CD4-positive, alpha-beta T cell (primary cell): ENCODE data around the gene HOXA13. TPM values are rescaled to one million over a fixed set of nuclear protein-coding genes. Genes with fewer than 3 reads are reported as not detected.

Experiments used
- ATAC-seq: fragments of 200-7000 bp; cut with Tn5 transposase; one replicate; pipeline ENCODE4 v1.10.0; 2022; ENCODE audit warnings: mild to moderate bottlenecking; ENCODE audit not compliant: poor library complexity
- CTCF ChIA-PET: fragments of 350-600 bp; sonication (Branson Sonifier 250); formaldehyde crosslinking; loops from one replicate; lab custom pipeline; 2021; ENCODE audit warnings: antibody characterized with exemption, inconsistent platforms; lab: Charles Lee
- POLR2A ChIA-PET: fragments of 350-600 bp; sonication (Branson Sonifier 250); formaldehyde crosslinking; loops from one replicate; lab custom pipeline; 2021; ENCODE audit warnings: antibody characterized with exemption, inconsistent platforms; lab: Charles Lee
- DNase-seq, 14 experiments: peaks; one replicate each; pipeline ENCODE4 v3.0.0-alpha.2; 2013 to 2020; ENCODE audit warnings: mixed read lengths in 2 of 14
- H3K27ac ChIP-seq, 2 donors: one replicate each; pipeline versions ENCODE4 v1.5.1 to v1.7.0; 2013; ENCODE audit warnings: low read length in 2 of 2, low read depth in 1 of 2, mild to moderate bottlenecking in 1 of 2
- H3K27me3 ChIP-seq, 2 experiments: 1 replicate in 1 of 2; 2 replicates in 1 of 2; pipeline versions ENCODE4 v1.6.1 to v1.7.0; 2013; ENCODE audit warnings: low read length in 2 of 2, control low read depth in 1 of 2, mild to moderate bottlenecking in 1 of 2, moderate library complexity in 1 of 2; ENCODE audit not compliant: insufficient read depth in 2 of 2, control insufficient read depth in 1 of 2
- H3K36me3 ChIP-seq: one replicate; pipeline ENCODE4 v1.6.1; 2013; ENCODE audit warnings: low read length, control low read depth; ENCODE audit not compliant: insufficient read depth
- H3K4me1 ChIP-seq: one replicate; pipeline ENCODE4 v1.6.1; 2013; ENCODE audit warnings: low read length, control low read depth; ENCODE audit not compliant: insufficient read depth
- H3K4me3 ChIP-seq: one replicate; pipeline ENCODE4 v1.5.1; 2013; ENCODE audit warnings: mild to moderate bottlenecking, low read length, moderate library complexity
- H3K9me3 ChIP-seq, 2 experiments: 1 replicate in 1 of 2; 2 replicates in 1 of 2; pipeline versions ENCODE4 v1.6.1 to v1.7.0; 2013; ENCODE audit warnings: low read length in 2 of 2, mild to moderate bottlenecking in 2 of 2, control low read depth in 1 of 2, moderate library complexity in 1 of 2; ENCODE audit not compliant: control insufficient read depth in 1 of 2, insufficient read depth in 1 of 2
- H3K27ac Mint-ChIP-seq: one replicate; pipeline ENCODE4 v1.8.0; 2020; ENCODE audit warnings: mixed read lengths
- H3K27me3 Mint-ChIP-seq: one replicate; pipeline ENCODE4 v1.8.0; 2021; ENCODE audit warnings: mixed read lengths
- H3K36me3 Mint-ChIP-seq: one replicate; pipeline ENCODE4 v1.8.0; 2021; ENCODE audit warnings: low read depth, mixed read lengths
- H3K4me1 Mint-ChIP-seq: one replicate; pipeline ENCODE4 v1.8.0; 2021; ENCODE audit warnings: low read depth, mixed read lengths
- H3K4me3 Mint-ChIP-seq: one replicate; pipeline ENCODE4 v1.8.0; 2020; ENCODE audit warnings: mild to moderate bottlenecking, mixed read lengths
- H3K9me3 Mint-ChIP-seq: one replicate; pipeline ENCODE4 v1.8.0; 2020; ENCODE audit warnings: mixed read lengths
- intact Hi-C, 2 experiments: fragments of 100-400 bp; cut with DNase I in 1 of 2; cut with micrococcal nuclease in 1 of 2; formaldehyde crosslinking; loops; one replicate each; pipeline versions ENCODE4 v1.15.1 to v1.9.0; 2023 to 2025; cut with DNase I, micrococcal nuclease
- total RNA-seq, 174 experiments: library from RNA in 2 of 174; stranded (reverse) in 2 of 174; gene quantifications; one replicate each; pipeline ENCODE4 v1.2.3 and lab custom pipeline; 2021 to 2026
- TF ChIP-seq, protein P1 (sequence below): fragments of 200-600 bp; IDR thresholded peaks from one replicate; pipeline ENCODE4 v1.8.0; 2022; ENCODE audit warnings: antibody characterized with exemption, mild to moderate bottlenecking

HOXA13 gene
- total RNA-seq, 2 experiments from 2014 or later, result not detected

DNA sequence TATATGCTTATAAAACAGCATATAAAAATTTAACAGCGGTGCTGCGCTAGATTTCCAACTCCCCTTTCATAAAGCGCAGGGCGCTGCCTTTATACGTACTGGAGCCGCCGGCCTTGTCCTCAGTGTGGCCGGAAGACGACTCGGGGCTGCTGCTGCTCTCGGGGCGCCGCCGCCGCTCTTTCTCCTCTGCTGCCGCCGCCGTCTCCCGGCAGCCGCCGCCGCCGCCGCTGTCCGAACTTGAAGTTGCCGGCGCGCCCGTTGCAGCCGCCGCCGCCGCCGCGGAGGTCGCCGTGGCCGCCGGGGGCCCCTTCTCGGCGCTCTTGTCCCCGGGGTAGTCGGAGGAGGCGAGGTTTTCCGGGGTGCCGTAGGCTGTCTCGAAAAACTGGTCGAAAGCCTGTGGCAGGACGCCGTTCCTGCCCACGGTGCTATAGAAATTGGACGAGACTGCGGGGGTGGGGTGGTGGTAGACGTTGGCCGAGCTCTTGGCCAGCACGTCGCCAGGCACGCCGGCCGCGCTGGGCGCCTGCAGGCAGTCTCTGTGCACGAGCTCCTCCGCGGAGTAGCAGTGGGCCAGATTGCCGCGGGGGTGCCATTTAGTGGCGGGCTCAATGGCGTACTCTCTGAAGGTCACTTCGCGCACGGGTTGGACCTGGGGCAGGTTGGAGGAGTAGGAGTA is 15.4 kb downstream of the HOXA13 start:
- Histone ChIP-seq H3K4me1 (peaks cover 65% of the 10 kb centered on the region), H3K27me3 (peaks cover 89 to 95% of the 10 kb centered on the region in 2 experiments), H3K4me3 (peak overlapping the region; percentile 40), H3K9me3 (peaks cover 0 to 73% of the 10 kb centered on the region in 2 experiments), H3K36me3 (no peaks in the 10 kb centered on the region), H3K27ac (no peak overlapping the region)
- DNase-seq (peak in 5 of 14 experiments; percentile 19 to 65 (median 36)), ATAC-seq (peak; percentile 2)
- Mint-ChIP-seq H3K27ac (peak overlapping the region; percentile 81), H3K4me1 (peaks cover 59% of the 10 kb centered on the region), H3K4me3 (peak overlapping the region; percentile 82), H3K36me3 (no peaks in the 10 kb centered on the region), H3K9me3 (no peaks in the 10 kb centered on the region), H3K27me3 (peaks cover 96% of the 10 kb centered on the region)
- intact Hi-C loops, result loop anchor here (2.0 to 5.0 kb wide), 3 partner anchors 14 to 1327 kb away; partner anchors contain the start of gene HOXA3 (in 1 of the 2)
- TF ChIP-seq, protein P1, sequence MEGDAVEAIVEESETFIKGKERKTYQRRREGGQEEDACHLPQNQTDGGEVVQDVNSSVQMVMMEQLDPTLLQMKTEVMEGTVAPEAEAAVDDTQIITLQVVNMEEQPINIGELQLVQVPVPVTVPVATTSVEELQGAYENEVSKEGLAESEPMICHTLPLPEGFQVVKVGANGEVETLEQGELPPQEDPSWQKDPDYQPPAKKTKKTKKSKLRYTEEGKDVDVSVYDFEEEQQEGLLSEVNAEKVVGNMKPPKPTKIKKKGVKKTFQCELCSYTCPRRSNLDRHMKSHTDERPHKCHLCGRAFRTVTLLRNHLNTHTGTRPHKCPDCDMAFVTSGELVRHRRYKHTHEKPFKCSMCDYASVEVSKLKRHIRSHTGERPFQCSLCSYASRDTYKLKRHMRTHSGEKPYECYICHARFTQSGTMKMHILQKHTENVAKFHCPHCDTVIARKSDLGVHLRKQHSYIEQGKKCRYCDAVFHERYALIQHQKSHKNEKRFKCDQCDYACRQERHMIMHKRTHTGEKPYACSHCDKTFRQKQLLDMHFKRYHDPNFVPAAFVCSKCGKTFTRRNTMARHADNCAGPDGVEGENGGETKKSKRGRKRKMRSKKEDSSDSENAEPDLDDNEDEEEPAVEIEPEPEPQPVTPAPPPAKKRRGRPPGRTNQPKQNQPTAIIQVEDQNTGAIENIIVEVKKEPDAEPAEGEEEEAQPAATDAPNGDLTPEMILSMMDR, result no peak
- POLR2A ChIA-PET, result interaction anchor here (0.6 to 3.5 kb wide), 5 partner anchors 8 to 1260 kb away, joined by 3 to 14 read pairs (median 3); no protein-coding TSS in a partner anchor
- CTCF ChIA-PET, result interaction anchor here (0.7 to 3.8 kb wide), 4 partner anchors 12 to 1333 kb away, joined by 3 to 14 read pairs (median 4); no protein-coding TSS in a partner anchor

DNA sequence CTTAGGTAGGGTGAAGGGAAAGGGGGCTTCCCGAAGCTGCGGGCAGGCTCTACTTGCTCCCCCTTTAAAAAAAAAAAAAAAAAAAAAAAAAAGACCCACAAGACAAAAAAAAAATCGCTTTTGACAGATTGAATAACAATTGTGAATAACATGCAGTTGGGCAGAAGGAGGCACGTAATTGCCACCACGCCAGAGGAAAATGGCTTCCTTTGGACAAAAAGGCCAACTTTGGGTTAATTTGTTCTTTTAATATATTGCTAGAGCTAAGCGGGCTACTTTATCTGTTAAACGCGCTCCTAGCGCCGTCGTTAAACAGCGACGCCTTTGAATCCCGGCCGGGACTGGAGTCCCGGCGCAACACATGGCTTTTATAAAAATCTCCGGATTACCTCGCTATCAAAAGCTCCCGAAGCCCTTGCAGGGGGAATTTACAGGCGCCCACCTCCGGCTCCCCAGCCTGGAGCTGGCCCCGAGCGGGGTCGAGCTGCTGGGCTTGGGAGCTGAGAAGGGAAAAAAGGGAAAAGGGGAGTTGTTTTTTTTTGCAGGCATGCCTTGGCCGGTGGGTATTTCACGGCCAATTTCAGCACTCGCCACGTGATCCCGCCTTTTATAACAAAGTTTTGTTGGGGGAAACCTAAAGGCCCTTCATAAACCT is 16.1 kb downstream of the HOXA13 start:
- Mint-ChIP-seq H3K27ac (peak overlapping the region; percentile 58), H3K9me3 (no peaks in the 10 kb centered on the region), H3K4me1 (peaks cover 53% of the 10 kb centered on the region), H3K27me3 (peaks cover 96% of the 10 kb centered on the region), H3K36me3 (no peaks in the 10 kb centered on the region), H3K4me3 (peak overlapping the region; percentile 75)
- no peak overlapping the region for H3K27ac ChIP-seq
- ChIA-PET CTCF (interaction anchor here (0.6 to 1.9 kb wide), 5 partner anchors 23 to 1332 kb away, joined by 3 to 8 read pairs (median 4); no protein-coding TSS in a partner anchor), POLR2A (interaction anchor here (1.1 to 3.5 kb wide), 5 partner anchors 11 to 479 kb away, joined by 3 to 14 read pairs (median 3); partner anchors contain the start of gene HIBADH)
- TF ChIP-seq, protein P1, result no peak
- peaks cover 89 to 95% of the 10 kb centered on the region in 2 experiments for H3K27me3 ChIP-seq
- peaks cover 0 to 69% of the 10 kb centered on the region in 2 experiments for H3K9me3 ChIP-seq
- peaks cover 61% of the 10 kb centered on the region for H3K4me1 ChIP-seq
- ATAC-seq (no peak), DNase-seq (peak in 1 of 14 experiments; percentile 21)
- H3K36me3 ChIP-seq, result no peaks in the 10 kb centered on the region
- H3K4me3 ChIP-seq, result peak overlapping the region; percentile 40
- intact Hi-C loops, result loop anchor here in 1 of 2 experiments (2.0 kb wide), 1 partner anchor 13 kb away; no protein-coding TSS in a partner anchor
